ENCODE measurements around the gene MAP1B.

MAP1B gene

GRCh38 chr5:72224946-72225463, 117.7 kb downstream of the MAP1B start:
- DNase-seq (ENCODE audit: low read depth, low spot score) = no peak

GRCh38 chr5:72225741-72226140, 118.5 kb downstream of the MAP1B start:
- DNase-seq (ENCODE audit: low read depth, low spot score) = no peak

GRCh38 chr5:72226950-72227349, 119.7 kb downstream of the MAP1B start:
- no peak for DNase-seq (ENCODE audit: low read depth, low spot score)

- DNase-seq (ENCODE audit: low read depth, low spot score) = no peak
Measured at GRCh38 chr5:72228960-72229359, 121.7 kb downstream of the MAP1B start.

- DNase-seq (ENCODE audit: low read depth, low spot score) = no peak
Measured at GRCh38 chr5:72231991-72232703, 124.9 kb downstream of the MAP1B start.

GRCh38 chr5:72232838-72233237, 125.6 kb downstream of the MAP1B start:
- no peak for DNase-seq (ENCODE audit: low read depth, low spot score)

GRCh38 chr5:72233835-72234234, 126.6 kb downstream of the MAP1B start:
- DNase-seq (ENCODE audit: low read depth, low spot score) = no peak

GRCh38 chr5:72234265-72234700, 127.0 kb downstream of the MAP1B start:
- no peak for DNase-seq (ENCODE audit: low read depth, low spot score)

- DNase-seq (ENCODE audit: low read depth, low spot score) = no peak
Measured at GRCh38 chr5:72234868-72235267, 127.6 kb downstream of the MAP1B start.

GRCh38 chr5:72235725-72236124, 128.4 kb downstream of the MAP1B start:
- DNase-seq (ENCODE audit: low read depth, low spot score) = no peak

- DNase-seq (ENCODE audit: low read depth, low spot score) = no peak
Measured at GRCh38 chr5:72237415-72237814, 130.1 kb downstream of the MAP1B start.

GRCh38 chr5:72237879-72238278, 130.6 kb downstream of the MAP1B start:
- no peak for DNase-seq (ENCODE audit: low read depth, low spot score)

GRCh38 chr5:72238712-72239445, 131.6 kb downstream of the MAP1B start:
- peak; percentile 77 for DNase-seq (ENCODE audit: low read depth, low spot score)

- no peak for DNase-seq (ENCODE audit: low read depth, low spot score)
Measured at GRCh38 chr5:72241346-72242003, 134.2 kb downstream of the MAP1B start.

GRCh38 chr5:72242796-72243475, 135.7 kb downstream of the MAP1B start:
- DNase-seq (ENCODE audit: low read depth, low spot score) = no peak

- DNase-seq (ENCODE audit: low read depth, low spot score) = no peak
Measured at GRCh38 chr5:72243706-72244105, 136.4 kb downstream of the MAP1B start.

GRCh38 chr5:72244862-72245371, 137.6 kb downstream of the MAP1B start:
- DNase-seq (ENCODE audit: low read depth, low spot score) = peak; percentile 47

GRCh38 chr5:72245546-72245945, 138.3 kb downstream of the MAP1B start:
- no peak for DNase-seq (ENCODE audit: low read depth, low spot score)

- DNase-seq (ENCODE audit: low read depth, low spot score) = no peak
Measured at GRCh38 chr5:72245951-72246532, 138.8 kb downstream of the MAP1B start.

GRCh38 chr5:72246954-72247442, 139.7 kb downstream of the MAP1B start:
- no peak for DNase-seq (ENCODE audit: low read depth, low spot score)

GRCh38 chr5:72248410-72248981, 141.2 kb downstream of the MAP1B start:
- DNase-seq (ENCODE audit: low read depth, low spot score) = no peak
